ENCODE data around the gene FREY1.

FREY1 gene, protein sequence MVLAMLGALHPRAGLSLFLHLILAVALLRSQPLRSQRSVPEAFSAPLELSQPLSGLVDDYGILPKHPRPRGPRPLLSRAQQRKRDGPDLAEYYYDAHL

DNA sequence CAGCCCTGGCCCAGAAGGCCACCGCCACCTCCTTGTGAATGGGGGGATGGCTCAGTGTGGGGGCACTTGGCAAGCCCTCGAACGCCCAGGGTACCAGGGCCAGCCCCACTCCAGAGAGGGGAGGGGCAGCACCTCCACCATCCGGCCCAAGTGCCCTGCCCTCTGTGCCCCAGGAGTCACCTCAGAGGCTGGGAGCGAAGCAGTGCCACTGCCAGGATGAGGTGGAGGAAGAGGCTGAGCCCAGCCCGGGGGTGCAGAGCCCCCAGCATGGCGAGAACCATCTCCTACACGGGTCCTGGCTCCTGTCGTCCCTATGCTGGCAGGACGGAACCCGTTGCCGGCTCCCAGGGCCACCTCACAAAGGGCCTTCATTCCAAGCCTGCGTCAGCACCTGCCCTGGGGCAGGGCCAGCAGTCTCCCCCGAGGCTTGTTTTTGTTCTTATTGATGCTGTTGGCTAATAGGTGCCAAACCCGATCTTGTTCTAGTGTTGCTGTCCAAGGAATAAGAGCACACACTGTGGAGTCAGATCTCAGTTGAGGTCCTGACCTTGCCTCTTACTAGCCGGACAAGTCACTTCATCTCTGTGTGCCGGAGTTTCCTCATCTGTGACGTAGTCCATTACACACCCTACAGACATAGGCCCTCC, at the start of gene FREY1:
FREY1 (minus strand) TSS at position 307 of the 647 bp plus-strand sequence; CDS start at position 281, 26 bp downstream.
- no peak for DNase-seq (ENCODE audit: low read depth in 2 of 2)

DNA sequence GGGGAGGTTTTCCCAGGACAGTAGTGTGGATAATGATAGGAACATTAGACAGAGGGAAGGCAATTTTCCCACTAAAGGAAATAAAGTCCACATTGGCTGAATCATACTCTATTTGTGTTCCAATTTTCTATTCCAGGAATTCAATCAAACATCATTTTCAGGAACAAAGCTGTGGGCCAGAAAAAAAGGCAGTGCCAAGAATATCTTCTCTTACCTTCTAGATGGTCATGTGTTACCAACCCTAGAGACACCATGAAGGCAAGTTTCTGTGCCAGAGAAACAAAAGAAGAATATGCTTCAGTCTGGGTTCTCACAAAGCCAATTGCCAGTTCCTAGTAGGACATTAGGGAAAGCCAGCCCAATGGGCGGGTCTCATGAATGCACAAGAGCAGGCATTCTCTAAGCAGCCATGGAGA, 42.9 kb upstream of the FREY1 start:
- DNase-seq (ENCODE audit: low read depth in 2 of 2): no peak

DNA sequence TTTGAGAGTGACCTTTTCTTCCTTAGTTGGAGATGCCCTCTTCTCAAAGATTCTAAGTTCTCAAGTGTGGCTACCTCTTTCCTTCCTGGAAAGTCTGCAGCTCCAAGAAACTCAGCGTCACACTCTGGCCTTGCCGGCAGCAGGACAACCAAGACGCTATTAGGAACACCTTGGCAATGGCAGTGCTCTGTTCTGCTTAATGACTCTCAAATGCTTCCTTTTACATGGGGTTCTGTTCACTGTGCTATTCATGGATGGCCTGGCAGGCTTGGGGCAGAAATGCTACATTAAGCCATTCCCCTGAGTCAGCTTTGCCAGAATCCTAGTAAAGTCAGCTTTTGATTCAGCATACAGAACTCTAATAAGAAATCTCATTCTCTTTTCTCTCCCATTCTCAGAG, 41.3 kb upstream of the FREY1 start:
- DNase-seq (ENCODE audit: low read depth in 2 of 2): no peak

DNA sequence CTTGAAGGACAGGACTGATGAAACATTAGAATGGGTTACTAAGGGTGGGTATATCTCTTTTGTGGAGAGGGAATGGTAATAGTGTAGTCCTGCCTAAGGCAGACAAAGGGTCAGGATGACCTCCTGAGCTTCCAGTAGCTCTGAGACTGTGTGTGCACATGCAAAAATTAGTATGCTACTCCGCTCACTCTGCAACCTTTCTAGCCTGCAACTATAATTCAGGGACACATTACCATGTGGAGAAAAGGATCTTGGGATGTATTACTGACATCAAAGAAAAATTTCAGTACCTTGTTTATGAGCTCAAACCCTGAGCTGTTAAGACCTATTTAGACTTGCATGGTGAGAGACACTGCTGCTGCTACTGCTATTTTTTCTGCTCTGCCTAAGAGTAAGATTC, 40.8 kb upstream of the FREY1 start:
- no peak for DNase-seq (ENCODE audit: low read depth in 2 of 2)

DNA sequence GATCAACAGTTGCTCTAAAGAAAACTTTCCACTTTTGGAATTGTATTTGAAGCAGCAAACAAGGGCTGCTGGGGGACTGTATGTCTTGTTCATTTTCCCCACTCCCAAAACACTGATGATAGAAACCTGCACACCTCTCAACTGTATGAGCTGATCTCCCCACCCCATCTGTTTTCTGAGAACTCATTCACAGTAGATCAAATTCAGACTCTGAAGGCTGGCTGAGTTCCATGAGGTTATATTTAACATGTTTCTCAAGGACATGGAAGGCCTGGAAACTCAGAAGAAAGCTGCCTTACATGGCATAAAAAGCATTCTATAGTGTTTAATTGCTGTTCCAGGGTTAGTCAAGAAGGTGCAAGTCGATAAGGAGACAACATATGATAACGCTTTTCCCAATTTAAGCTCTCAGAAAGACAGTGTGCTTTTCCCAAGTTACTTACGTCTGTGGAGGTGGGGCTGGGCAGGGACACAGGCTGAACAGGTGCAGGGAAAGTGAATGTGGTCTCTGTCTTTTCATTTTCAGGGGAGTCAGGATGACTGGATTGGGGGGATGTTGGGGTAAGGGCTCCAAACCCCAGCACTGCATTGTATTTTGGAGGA, 38.4 kb upstream of the FREY1 start:
- no peak for DNase-seq (ENCODE audit: low read depth in 2 of 2)

DNA sequence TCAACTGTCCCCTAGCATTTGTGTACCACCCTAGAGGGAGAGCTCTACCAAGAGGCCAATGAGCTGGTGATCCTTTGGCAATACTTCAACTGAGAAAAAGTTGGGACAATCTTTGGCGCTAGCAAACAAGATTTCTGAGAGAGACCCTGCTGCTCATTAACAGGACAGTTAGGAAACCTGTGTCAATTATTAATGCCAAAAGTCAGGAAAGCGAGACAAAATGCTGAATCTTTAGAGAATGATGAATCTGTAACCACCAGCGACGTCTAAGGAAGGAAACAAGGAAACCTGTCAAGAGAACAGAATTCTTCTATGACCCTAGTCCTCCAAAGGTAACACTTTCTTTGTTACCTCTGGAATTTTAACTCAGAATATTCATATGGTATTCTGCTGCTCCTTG, 35.3 kb upstream of the FREY1 start:
- no peak for DNase-seq (ENCODE audit: low read depth in 2 of 2)

DNA sequence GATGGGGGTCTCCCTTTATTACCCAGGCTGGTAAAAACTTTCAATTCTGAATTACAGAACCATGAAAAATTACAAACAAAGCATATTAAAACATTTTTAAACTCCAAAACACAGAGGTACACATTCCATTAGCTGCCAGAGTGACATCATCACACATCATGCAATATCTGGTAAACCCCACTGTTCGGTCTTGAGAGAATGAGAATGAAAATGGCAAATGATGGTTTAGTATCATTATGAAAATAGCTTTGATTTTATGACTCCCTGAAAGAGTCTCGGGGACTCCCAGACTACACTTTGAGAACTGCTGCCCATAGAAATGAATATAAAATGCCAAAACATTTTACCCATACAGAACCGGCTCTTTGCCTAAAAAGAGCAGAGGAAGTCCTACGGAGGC, 34.2 kb upstream of the FREY1 start:
- DNase-seq (ENCODE audit: low read depth in 2 of 2): no peak

DNA sequence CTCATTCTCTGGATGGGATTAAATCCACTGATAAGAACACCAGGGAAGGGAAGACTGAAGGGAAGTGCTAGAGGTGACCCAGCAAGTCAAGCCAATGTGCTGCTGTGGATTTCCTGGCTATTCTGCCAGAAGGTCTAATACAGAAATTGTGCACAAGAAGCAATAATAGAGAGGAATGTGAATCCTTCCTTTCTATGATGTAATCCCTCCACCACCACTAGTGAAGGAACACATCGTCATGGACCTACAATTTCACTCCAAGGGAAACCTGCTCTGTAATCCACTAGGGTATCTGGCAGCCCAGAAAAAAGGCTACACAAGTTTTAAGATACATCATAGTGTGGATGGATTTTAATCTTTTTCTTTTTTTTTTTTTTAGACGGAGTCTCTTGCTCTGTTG, 32.8 kb upstream of the FREY1 start:
- DNase-seq (ENCODE audit: low read depth in 2 of 2): no peak

DNA sequence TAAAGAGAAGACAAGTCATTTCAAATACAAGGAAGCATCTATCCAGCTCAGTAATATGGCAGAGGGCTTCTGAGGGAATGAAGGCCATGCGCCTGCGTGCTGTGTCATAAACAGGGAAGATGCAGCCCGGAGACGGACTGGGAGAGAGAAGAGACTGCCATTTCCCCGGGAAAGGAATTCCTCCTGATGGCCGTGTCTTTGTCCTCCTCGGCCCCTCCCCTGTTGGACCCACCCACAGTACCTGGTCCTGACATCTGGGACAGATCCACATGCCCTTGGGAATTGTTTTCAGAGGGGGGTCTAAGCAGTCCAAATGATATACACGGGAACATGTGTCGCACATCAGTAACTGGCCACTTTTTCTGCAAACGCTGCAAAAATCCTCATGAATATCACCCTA, 30.8 kb upstream of the FREY1 start:
- DNase-seq (ENCODE audit: low read depth in 2 of 2): no peak

DNA sequence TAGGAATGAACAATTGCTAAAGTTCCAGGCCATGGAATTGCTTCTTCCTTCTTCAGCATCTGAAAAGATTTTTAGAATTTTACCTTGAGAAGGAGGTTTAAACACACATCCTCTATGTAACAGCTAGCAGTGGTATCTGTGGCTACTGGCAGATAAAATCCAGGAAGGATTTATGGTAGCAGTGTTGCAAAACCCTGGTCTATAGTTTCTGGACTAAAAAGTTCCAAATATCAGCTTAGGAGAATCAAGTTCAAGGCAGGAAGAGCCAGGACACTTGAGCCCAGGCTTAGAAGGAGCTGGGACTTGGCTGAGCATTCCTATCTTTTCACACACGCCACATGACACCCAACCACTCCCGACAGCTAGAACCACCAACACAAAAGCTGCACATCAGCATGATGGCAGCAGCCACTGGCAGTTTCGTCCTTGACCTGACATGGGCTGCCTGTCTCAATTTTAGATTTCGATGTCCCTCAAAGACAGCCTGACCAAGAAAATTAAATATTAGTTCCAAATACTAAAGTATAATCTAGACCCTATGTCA, 29.5 kb upstream of the FREY1 start:
- DNase-seq (ENCODE audit: low read depth in 2 of 2): no peak

DNA sequence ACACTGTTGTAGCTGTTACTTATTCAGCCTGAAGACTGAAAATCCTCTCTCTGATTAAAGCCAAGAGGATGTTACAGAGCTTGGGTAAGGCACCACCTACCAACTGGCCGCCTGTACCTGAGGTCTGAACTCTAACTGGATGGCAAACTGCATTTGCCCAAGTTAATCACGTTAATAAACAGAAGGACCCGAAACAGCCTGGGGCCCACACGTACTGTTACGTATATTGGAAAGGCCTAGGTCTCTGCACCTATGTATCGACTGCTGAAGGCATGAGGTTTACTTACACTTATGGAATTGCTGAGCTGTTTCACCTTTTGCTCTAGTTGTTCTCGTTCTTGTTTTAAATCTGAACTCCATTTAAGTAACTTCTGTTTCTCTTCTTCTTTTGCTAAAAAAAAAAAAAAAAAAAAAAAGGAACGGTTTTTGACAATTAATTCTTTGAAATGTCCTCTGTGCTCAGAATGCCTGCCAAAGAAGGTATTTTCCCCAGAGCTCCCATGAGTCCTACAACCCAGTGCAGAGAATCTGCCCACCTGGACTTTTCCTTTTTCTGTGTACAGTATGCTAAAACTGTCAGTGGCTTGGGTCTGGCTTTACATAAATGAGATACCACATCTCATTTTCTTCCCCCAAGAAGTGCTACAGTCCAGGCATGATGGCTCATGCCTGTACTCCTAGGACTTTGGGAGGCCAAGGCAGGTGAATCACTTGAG, 28.4 kb upstream of the FREY1 start:
- DNase-seq (ENCODE audit: low read depth in 2 of 2): no peak

DNA sequence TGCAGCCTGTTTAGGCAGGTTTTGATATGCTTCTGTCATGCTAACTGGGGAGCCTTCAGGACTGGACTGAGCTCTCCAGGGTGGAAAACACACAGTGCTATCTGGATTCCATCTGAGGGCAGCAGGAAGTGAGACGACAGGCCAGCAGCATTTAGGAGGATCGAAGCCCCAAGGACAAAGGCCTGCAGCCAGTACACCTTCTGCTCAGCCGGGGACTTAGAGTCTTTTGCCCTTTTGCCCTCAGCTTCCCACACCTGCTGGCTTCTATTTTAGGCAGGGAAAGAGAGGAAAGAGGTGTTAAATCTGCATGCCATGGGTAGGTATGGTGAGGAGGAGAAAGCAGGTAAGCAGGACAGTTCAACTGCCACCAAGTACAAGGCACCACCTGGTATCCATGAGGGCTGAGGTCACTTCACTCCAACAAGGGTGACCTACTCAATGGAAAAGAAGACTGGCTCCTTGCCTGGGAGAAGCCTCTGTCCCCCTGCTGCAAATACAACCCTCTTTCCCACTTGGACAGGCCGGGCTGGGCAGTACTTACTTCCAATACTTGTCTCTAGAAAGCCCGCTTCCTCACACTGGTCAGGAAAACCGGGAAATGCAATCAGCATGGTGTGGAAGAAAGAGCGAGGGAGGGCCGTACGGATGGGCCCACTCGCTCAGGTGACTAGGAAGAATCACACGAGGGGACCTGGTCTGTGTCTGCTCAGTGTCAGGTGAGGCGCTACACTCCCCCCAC, 27.7 kb upstream of the FREY1 start:
- no peak for DNase-seq (ENCODE audit: low read depth in 2 of 2)

DNA sequence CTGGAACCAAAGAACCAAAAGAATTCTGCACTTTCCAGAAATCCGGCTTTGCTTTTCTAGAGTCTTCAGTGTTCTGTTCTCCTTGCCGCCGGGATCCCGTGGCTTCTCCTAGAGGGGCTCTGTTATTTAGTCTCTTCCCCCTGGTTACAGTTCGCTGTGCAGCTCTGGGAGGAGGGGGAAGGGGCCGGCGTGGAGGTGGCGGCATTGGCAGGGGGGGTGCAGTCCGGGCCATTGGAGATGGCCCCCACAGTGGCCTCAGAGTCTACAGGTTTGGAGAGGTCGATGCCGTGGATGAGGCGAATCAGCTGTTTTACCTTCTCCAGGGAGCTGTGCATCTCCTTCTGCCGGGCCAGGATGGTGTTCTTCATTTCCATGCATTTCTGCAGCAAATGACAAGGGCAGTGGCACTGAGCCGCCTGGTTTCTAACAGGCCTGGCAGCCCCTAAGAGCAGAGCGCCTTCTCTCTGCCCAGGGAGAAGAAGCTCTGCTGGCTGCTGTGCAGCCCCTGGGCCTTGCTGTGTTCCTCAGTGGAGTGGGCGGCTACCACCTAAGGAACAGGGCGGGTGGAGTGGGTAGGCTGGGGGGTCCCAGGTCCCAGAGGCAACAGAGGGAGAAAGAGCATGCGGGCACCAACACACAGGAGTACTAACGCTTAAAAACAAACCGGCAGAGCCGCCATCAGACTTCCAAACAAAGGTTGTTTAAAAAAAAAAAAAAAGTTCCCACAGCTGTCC, 26.9 kb upstream of the FREY1 start:
- DNase-seq (ENCODE audit: low read depth in 2 of 2): no peak

DNA sequence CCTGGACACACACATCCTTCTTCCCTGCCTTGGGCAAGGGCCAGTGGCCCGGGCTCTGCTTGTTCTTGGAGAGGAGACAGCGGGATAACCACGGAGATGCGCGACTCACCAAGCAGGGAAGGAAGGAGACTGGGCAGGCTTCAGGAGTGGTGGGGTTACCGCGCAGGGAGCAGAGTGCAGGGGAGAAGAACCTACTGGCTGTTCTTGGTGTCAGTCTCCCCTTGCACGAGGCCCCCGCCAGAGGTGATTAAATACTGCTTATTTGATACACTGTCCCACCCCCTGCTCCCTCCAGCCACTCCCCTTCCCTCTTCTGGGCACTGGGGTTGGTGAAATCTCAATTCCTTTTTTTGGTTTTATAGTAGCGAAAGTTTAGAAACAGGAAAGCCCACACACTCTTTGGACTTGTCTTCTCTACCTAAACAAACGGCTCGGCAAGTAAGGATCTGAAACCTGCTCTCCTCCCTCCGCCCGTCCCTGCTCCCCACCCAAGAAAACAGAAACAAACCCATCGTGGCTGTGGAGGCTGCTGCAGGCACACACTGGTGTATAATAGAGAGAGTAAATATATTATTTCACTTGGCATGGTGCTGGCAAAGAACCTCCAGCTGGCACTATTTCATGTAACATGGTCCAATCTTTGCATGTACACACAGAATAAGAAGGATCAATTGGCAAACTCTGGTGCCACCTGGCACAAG, 26.2 kb upstream of the FREY1 start:
- DNase-seq (ENCODE audit: low read depth in 2 of 2): peak in 1 of 2 experiments; percentile 5

DNA sequence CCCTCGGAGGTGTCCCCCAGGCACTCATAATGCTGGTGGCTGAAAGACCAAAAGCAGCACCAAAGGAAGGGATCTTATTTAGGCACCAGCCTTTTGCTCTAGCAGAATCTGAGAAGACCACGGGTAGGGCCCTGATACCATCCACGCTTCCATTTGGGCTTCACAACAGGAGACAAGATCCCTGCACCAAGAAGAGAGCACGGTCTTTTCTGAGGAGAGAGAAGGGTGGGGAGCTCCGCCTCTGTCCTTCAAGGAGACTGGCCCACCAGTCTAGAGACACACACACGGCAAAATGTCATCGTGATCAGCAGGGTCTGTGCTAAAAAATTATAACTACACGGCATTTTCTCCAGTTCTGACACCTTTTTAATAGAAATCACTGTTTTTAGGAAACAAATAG, 25.1 kb upstream of the FREY1 start:
- DNase-seq (ENCODE audit: low read depth in 2 of 2): no peak

DNA sequence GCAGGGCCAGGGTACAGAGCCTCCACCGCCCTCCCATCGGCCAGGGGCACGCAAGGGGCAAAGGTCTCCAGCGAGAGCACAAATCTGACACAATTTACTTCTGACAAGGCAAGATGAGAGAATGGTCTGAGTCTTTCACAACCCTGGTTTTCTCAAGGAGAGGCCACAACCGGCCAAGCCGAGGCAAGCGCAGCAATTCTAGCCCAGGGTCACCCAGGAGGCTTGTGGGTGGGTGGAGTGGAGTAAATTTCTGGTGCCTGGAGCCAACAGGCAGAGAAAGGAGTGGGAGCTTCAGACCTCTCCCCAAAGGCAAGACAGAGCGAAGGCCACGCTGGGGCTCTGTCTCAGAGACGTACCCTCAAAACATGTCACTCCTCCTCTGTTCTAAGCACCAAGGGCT, 24.7 kb upstream of the FREY1 start:
- no peak for DNase-seq (ENCODE audit: low read depth in 2 of 2)

DNA sequence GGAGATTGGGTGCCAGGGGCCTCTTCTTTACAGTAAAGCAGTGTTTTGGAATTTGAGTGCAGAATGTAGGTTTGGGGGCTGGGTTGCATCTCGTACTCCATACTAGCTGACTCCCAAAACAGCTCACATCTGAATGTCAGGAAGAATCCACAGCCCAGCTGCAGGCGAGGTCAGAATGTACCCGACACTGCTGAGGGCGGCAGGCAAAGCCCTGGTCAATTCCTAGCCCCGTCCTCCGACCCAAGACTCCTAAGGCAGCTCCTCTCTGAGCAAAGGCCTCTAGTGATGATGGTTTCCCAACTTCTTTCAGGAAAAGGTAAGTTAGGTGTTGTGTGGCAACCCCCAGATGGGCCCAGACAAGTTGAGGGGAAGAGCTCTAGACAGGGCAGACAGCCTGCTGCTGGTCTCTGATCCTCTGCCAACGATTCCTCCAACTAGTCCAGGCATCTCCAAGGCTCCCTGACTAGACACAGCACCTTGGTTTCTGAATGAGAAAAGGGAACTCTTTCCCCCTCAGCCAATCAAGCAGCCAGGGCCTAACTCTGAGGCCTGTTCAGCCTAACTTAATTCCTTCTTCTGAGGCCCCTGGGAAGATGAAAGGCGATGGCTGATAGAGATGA, 24.0 kb upstream of the FREY1 start:
- no peak for DNase-seq (ENCODE audit: low read depth in 2 of 2)

DNA sequence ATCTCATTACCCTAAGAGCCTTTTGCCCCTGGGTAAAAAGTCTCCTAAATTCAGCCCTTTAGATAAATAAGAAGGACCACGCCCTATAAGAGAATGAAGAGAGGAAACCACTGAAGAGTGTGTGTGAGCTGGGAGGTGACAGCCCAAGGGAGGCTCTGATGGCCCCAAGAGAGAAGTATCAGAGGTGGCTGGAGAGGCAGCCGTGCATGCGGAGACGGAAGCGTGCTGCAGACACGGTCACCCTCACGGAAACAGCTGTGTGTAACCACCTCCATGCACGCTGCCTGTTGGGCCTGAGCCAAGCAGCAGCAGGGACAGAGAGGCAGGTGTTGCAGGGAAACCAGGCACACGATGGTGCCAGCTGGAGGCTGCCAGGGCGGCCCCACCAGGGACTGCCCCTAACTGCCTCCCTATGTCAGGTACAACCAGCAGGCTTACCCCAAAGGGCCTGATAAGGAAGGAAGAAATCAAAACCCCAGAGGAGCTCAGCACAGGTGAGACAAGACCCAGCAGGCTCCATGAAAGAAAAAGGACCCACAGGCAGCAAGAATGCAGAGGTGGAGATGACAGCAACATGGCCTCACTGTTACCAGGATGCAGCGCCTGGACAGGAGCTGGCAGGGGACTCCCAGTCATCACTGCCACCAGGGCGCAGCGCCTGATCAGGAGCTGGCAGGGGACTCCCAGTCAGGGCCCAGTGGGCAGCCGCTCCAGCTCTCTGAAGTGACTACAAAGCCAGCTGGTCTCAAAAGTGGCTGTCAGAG, 23.1 kb upstream of the FREY1 start:
- DNase-seq (ENCODE audit: low read depth in 2 of 2): no peak

DNA sequence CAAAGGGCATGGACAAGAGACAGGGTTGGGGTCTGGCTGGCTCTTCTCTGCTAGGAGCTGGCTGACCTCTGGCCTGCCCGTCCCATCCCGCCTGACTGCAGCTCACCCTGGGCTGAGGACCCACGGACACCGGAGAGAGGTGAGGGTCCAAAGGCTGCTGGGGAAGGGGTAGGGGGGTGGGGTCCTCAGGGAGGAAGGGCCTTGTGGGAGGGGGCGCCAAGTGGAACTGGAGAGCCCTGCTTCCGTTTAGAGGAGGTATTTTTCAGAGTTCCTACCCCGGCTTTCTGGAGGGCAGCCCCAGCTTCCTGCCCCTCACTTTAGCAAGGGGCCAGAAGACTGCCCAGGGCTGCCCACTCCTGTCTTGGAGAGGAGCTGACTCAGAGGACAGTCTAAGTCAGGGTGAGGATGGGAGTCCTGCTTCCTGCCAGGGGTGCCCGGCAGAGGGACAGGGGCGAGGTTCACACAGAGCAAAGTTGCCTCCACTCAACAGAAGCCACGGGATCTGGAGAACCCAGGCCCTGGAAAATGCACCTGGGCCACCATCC, 22.5 kb upstream of the FREY1 start:
- no peak for DNase-seq (ENCODE audit: low read depth in 2 of 2)
